Measurements from ENCODE around the gene LRRC15. TPM values are rescaled to one million over a fixed set of nuclear protein-coding genes. Genes with fewer than 3 reads are reported as not detected.

The LRRC15 gene
- total RNA-seq, 1 donor from 2014 or later = not detected

- peaks cover 12% of the 10 kb centered on the region for H3K27me3 Mint-ChIP-seq (ENCODE audit: unreplicated experiment)
- H3K4me1 Mint-ChIP-seq (ENCODE audit: unreplicated experiment) = peaks cover 48% of the 10 kb centered on the region
- DNase-seq (ENCODE audit: low spot score) = peak; percentile 71
- H3K36me3 Mint-ChIP-seq (ENCODE audit: low read depth, unreplicated experiment) = no peaks in the 10 kb centered on the region
- TF ChIP-seq CTCF (IDR thresholded peaks at IDR 0.05; ENCODE audit: unreplicated experiment) = no peak
- no peak overlapping the region for H3K4me3 Mint-ChIP-seq (ENCODE audit: unreplicated experiment)
- peak overlapping the region; percentile 68 for H3K27ac Mint-ChIP-seq (ENCODE audit: unreplicated experiment)
- H3K9me3 Mint-ChIP-seq (ENCODE audit: unreplicated experiment) = no peaks in the 10 kb centered on the region
Measured at GRCh38 chr3:194306109-194306686, 63.3 kb downstream of the LRRC15 start.

- Mint-ChIP-seq H3K4me1 (ENCODE audit: unreplicated experiment) (peaks cover 49% of the 10 kb centered on the region), H3K4me3 (ENCODE audit: unreplicated experiment) (no peak overlapping the region), H3K27me3 (ENCODE audit: unreplicated experiment) (peaks cover 9% of the 10 kb centered on the region), H3K36me3 (ENCODE audit: low read depth, unreplicated experiment) (no peaks in the 10 kb centered on the region), H3K9me3 (ENCODE audit: unreplicated experiment) (no peaks in the 10 kb centered on the region), H3K27ac (ENCODE audit: unreplicated experiment) (peak overlapping the region; percentile 68)
- DNase-seq (ENCODE audit: low spot score) = no peak
- TF ChIP-seq CTCF (IDR thresholded peaks at IDR 0.05; ENCODE audit: unreplicated experiment) = no peak
Measured at GRCh38 chr3:194305356-194306108, 64.0 kb downstream of the LRRC15 start.

Other genes starting within 250 kb of the LRRC15 start
- gene HES1, start 233.6 kb downstream of the LRRC15 start, total RNA-seq (ENCODE audit: unreplicated experiment) = 40.3 TPM
- gene CPN2, start 18.4 kb downstream of the LRRC15 start, total RNA-seq (ENCODE audit: unreplicated experiment) = not detected
- 0.23 TPM for gene GP5, start 29.5 kb upstream of the LRRC15 start, total RNA-seq (ENCODE audit: unreplicated experiment)
- 32.1 TPM for gene ATP13A3, start 117.3 kb upstream of the LRRC15 start, total RNA-seq (ENCODE audit: unreplicated experiment)